ENCODE measurements around the gene MARVELD3.

MARVELD3 gene

DNA sequence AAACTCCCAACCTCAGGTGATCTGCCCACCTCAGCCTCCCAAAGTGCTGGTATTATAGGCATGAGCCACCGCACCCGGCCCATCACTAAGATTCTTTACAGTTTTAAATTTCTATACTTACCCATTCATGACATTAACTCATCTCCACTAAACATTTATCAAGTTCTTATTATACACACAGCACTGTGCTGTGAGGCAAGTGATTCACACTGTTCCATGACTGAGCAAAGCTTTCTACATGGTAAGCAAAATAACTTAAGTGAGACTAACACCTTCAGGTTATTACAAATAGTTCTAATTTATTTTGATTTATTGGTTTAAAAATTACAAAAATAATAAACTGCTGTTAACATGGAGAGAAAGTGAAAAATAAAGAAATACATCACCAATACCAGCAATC lies 33.5 kb downstream of the MARVELD3 start:
- Histone ChIP-seq H3K4me1 (ENCODE audit: insufficient read depth, low read length, poor library complexity, severe bottlenecking) (no peaks in the 10 kb centered on the region), H3K4me3 (ENCODE audit: low read length, poor library complexity, severe bottlenecking) (no peak overlapping the region), H3K4me2 (ENCODE audit: low read depth, low read length, poor library complexity, severe bottlenecking) (no peak overlapping the region), H3K79me2 (ENCODE audit: insufficient read depth, low read length) (no peaks in the 10 kb centered on the region), H3K36me3 (ENCODE audit: insufficient read depth, low read length) (peaks cover 28% of the 10 kb centered on the region; the same call in 1 of the 2 replicates), H3K9ac (ENCODE audit: low read depth, low read length, poor library complexity, severe bottlenecking) (no peak overlapping the region), H3K9me2 (replicated peaks; ENCODE audit: low read depth, low read length) (no peaks in the 10 kb centered on the region), H2AFZ (ENCODE audit: low read length) (no peak overlapping the region), H3K27me3 (ENCODE audit: insufficient read depth, low read length, poor library complexity, severe bottlenecking) (no peaks in the 10 kb centered on the region), H4K20me1 (ENCODE audit: insufficient read depth, low read length, poor library complexity, severe bottlenecking) (no peaks in the 10 kb centered on the region), H3K9me3 (ENCODE audit: insufficient read depth, low read depth, low read length) (no peaks in the 10 kb centered on the region), H3F3A (ENCODE audit: low read depth) (no peaks in the 10 kb centered on the region)
- no peak for TF ChIP-seq EZH2phosphoT487 (IDR thresholded peaks at IDR 0.05; ENCODE audit: borderline replicate concordance)
- TF ChIP-seq, protein P1, sequence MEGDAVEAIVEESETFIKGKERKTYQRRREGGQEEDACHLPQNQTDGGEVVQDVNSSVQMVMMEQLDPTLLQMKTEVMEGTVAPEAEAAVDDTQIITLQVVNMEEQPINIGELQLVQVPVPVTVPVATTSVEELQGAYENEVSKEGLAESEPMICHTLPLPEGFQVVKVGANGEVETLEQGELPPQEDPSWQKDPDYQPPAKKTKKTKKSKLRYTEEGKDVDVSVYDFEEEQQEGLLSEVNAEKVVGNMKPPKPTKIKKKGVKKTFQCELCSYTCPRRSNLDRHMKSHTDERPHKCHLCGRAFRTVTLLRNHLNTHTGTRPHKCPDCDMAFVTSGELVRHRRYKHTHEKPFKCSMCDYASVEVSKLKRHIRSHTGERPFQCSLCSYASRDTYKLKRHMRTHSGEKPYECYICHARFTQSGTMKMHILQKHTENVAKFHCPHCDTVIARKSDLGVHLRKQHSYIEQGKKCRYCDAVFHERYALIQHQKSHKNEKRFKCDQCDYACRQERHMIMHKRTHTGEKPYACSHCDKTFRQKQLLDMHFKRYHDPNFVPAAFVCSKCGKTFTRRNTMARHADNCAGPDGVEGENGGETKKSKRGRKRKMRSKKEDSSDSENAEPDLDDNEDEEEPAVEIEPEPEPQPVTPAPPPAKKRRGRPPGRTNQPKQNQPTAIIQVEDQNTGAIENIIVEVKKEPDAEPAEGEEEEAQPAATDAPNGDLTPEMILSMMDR (conservative IDR thresholded peaks at IDR 0.05; ENCODE audit: low read length) = no peak

DNA sequence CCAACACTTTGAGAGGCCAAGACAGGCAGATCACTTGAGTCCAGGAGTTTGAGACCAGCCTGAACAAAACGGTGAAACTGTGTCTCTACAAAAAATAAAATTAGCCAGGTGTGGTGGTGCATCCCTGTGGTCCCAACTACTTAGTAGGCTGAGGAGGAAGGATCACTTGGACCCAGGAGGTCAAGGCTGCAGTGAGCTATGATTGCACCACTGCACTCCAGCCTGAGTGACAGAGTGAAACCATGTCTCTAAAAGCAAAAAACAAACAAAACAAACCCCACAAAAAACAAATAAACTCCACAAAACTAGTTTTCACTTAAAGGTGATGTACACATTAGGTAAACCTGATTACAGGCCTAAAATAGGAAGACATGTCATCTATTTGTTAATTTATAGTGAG lies 40.3 kb downstream of the MARVELD3 start:
- Histone ChIP-seq H3K4me2 (ENCODE audit: low read depth, low read length, poor library complexity, severe bottlenecking) (no peak overlapping the region), H3K27me3 (ENCODE audit: insufficient read depth, low read length, poor library complexity, severe bottlenecking) (no peaks in the 10 kb centered on the region), H2AFZ (ENCODE audit: low read length) (no peak overlapping the region), H4K20me1 (ENCODE audit: insufficient read depth, low read length, poor library complexity, severe bottlenecking) (no peaks in the 10 kb centered on the region), H3K79me2 (ENCODE audit: insufficient read depth, low read length) (no peaks in the 10 kb centered on the region), H3K36me3 (ENCODE audit: insufficient read depth, low read length) (peaks cover 53% of the 10 kb centered on the region), H3F3A (ENCODE audit: low read depth) (no peaks in the 10 kb centered on the region), H3K9me3 (ENCODE audit: insufficient read depth, low read depth, low read length) (no peaks in the 10 kb centered on the region), H3K4me1 (ENCODE audit: insufficient read depth, low read length, poor library complexity, severe bottlenecking) (no peaks in the 10 kb centered on the region), H3K4me3 (ENCODE audit: low read length, poor library complexity, severe bottlenecking) (no peak overlapping the region), H3K9ac (ENCODE audit: low read depth, low read length, poor library complexity, severe bottlenecking) (no peak overlapping the region), H3K9me2 (replicated peaks; ENCODE audit: low read depth, low read length) (no peaks in the 10 kb centered on the region)
- TF ChIP-seq, protein P1 (conservative IDR thresholded peaks at IDR 0.05; ENCODE audit: low read length) = no peak

DNA sequence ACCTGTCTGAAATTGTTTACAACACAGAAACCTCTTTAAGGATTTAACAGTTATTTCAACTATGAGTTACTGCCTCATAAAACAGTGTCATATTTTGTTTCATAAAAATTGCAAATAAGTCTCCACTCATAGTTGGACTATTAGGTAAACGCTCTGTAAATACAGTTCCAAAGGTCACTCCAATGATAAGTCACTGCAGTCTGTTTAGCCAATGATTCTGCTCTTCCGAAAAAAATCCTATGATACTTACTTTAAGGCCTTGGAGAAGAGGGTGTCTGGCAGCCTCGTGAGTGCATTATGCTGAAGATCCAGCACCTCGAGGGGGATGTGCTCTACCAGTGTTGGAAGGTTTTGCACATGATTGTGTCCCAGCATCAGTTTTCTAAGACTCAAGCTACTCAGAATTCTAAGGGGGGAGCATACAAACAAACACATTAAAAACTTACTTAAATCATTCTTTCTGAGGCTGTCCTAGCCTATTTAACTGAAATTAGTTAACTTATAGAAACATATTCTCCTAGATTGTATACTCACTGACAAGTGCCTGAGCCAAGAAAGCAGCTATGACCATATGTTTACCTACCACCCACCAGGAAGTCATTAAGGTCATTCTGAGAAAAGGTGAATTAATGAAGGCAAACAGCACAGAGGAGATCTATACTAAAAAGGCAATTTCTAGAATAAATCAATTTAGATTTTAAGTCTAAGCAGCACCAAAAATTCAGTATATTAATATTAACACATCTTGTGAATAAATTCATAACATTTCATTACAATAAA lies 41.1 kb downstream of the MARVELD3 start:
- no peaks in the 10 kb centered on the region for H3K27me3 ChIP-seq (ENCODE audit: insufficient read depth, low read length, poor library complexity, severe bottlenecking)
- no peaks in the 10 kb centered on the region for H3K9me2 ChIP-seq (replicated peaks; ENCODE audit: low read depth, low read length)
- H3K79me2 ChIP-seq (ENCODE audit: insufficient read depth, low read length) = no peaks in the 10 kb centered on the region
- no peaks in the 10 kb centered on the region for H4K20me1 ChIP-seq (ENCODE audit: insufficient read depth, low read length, poor library complexity, severe bottlenecking)
- no peaks in the 10 kb centered on the region for H3K4me1 ChIP-seq (ENCODE audit: insufficient read depth, low read length, poor library complexity, severe bottlenecking)
- H3K36me3 ChIP-seq (ENCODE audit: insufficient read depth, low read length) = peaks cover 58% of the 10 kb centered on the region
- H3K4me2 ChIP-seq (ENCODE audit: low read depth, low read length, poor library complexity, severe bottlenecking) = no peak overlapping the region
- no peak overlapping the region for H2AFZ ChIP-seq (ENCODE audit: low read length)
- no peaks in the 10 kb centered on the region for H3F3A ChIP-seq (ENCODE audit: low read depth)
- H3K9ac ChIP-seq (ENCODE audit: low read depth, low read length, poor library complexity, severe bottlenecking) = no peak overlapping the region
- TF ChIP-seq, protein P1 (conservative IDR thresholded peaks at IDR 0.05; ENCODE audit: low read length) = no peak
- no peak for TF ChIP-seq EZH2phosphoT487 (IDR thresholded peaks at IDR 0.05; ENCODE audit: borderline replicate concordance)
- no peak overlapping the region for H3K4me3 ChIP-seq (ENCODE audit: low read length, poor library complexity, severe bottlenecking)
- H3K9me3 ChIP-seq (ENCODE audit: insufficient read depth, low read depth, low read length) = no peaks in the 10 kb centered on the region

Data from Loucy (cell line).